Mammary epithelial cell (primary cell): ENCODE data around the gene F2.

Experiments used
- CTCF ChIP-seq, 2 donors: IDR thresholded peaks in 1 of 2; conservative IDR thresholded peaks in 1 of 2; 2 replicates each; pipeline ENCODE4 v1.5.1; 2011 to 2012; ENCODE audit warnings: inconsistent platforms in 2 of 2, low read length in 2 of 2, mild to moderate bottlenecking in 2 of 2, control low read depth in 1 of 2, low read depth in 1 of 2; ENCODE audit not compliant: insufficient read depth in 1 of 2; ENCODE audit errors: extremely low read depth in 1 of 2
- EZH2 ChIP-seq: IDR thresholded peaks from 2 replicates; pipeline ENCODE4 v1.6.1; 2012; ENCODE audit warnings: low read length, inconsistent platforms, borderline replicate concordance

- TF ChIP-seq EZH2: no peak
- no peak for TF ChIP-seq CTCF (conservative IDR thresholded peaks at IDR 0.05 in 1 of 2, IDR thresholded peaks at IDR 0.05 in 1 of 2; ENCODE audit: extremely low read depth in 1 of 2, insufficient read depth in 1 of 2, low read depth in 1 of 2, low read length in 2 of 2)
Measured at GRCh38 chr11:46731545-46731944, 12.5 kb downstream of the F2 start.
